ENCODE measurements around the gene ME3.

Gene ME3

DNA sequence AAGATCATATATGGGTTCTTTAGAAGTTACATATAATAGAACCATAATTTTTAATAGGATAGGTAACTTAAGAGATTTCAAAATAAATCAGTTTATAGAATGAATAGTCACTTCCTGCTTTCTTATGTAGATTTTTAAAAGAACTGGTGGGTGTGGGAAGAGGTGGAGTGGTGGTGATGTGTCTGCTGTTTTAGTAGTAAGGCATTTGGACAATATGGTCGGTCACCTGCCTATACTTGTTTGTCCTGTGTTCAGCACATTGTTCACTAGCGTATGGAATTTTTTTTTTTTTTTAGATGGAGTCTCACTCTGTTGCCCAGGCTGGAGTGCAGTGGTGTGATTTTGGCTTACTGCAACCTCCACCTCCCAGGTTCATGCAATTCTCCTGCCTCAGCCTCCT, 258.4 kb downstream of the ME3 start:
- WGBS, 2 donors (ENCODE audit: extremely low coverage in 2 of 2, insufficient read length in 2 of 2, insufficient replicate concordance in 1 of 2): no CpG with 5 or more reads among the region's 2 CpGs
- H2BK12ac ChIP-seq (ENCODE audit: low read length): no peak overlapping the region
- no peak overlapping the region for H3K18ac ChIP-seq (ENCODE audit: low read length)
- H2BK5ac ChIP-seq (ENCODE audit: low read length): no peak overlapping the region
- no peak overlapping the region for H3K14ac ChIP-seq (ENCODE audit: low read length)
- no peak overlapping the region for H4K91ac ChIP-seq (ENCODE audit: low read depth, low read length, poor library complexity)
- no peak overlapping the region for H2BK15ac ChIP-seq (ENCODE audit: low read length)
- H3K4me2 ChIP-seq (ENCODE audit: insufficient read depth, low read length, poor library complexity, severe bottlenecking): no peak overlapping the region
- no peak overlapping the region for H4K8ac ChIP-seq (ENCODE audit: low read depth, low read length)
- no peaks in the 10 kb centered on the region for H3K9me3 ChIP-seq (replicated peaks in 1 of 2; ENCODE audit: control insufficient read depth in 2 of 2, insufficient read depth in 1 of 2, low read depth in 1 of 2, low read length in 2 of 2)
- H3K9ac ChIP-seq (ENCODE audit: low read depth, low read length, poor library complexity): no peak overlapping the region
- no peak overlapping the region for H3K4ac ChIP-seq (ENCODE audit: low read length)
- H3K4me3 ChIP-seq (ENCODE audit: low read length in 2 of 2): no peak overlapping the region
- no peak overlapping the region for H2AK5ac ChIP-seq (ENCODE audit: low read depth, low read length)
- no peak overlapping the region for H2BK120ac ChIP-seq (ENCODE audit: low read depth, low read length)
- no peaks in the 10 kb centered on the region for H3K27me3 ChIP-seq (ENCODE audit: control insufficient read depth in 3 of 3, insufficient read depth in 3 of 3, low read depth in 1 of 3, low read length in 3 of 3)
- no peaks in the 10 kb centered on the region for H3K36me3 ChIP-seq (replicated peaks in 1 of 2; ENCODE audit: control insufficient read depth in 2 of 2, insufficient read depth in 2 of 2, low read length in 2 of 2)
- H3K4me1 ChIP-seq (ENCODE audit: control insufficient read depth in 2 of 2, insufficient read depth in 1 of 2, low read depth in 1 of 2, low read length in 2 of 2): no peaks in the 10 kb centered on the region
- DNase-seq (ENCODE audit: low spot score): no peak
- no peak overlapping the region for H3K27ac ChIP-seq (replicated peaks; ENCODE audit: low read length)
- no peak overlapping the region for H3K23ac ChIP-seq (ENCODE audit: low read depth, low read length, poor library complexity)
- H3K79me1 ChIP-seq (ENCODE audit: low read depth, low read length): no peaks in the 10 kb centered on the region
- H2AFZ ChIP-seq (ENCODE audit: low read length): no peak overlapping the region

DNA sequence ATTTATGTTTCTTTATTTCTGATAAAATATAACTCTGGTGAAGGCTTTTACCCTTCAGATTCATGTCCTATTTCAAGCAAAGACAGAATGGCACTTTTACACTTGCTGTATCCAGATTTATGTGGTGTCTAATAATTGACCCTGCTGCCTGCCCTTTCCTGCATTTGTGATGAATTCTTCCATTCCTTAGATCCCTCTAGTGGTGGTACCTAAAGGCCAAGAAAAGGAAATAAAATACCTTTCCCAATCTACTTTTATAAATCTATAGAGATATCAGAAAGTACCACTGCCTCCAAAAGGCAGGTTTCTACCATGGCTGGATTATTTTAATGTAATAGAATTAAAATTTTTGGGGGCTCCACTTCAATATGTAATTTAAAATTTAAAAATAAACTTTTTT, 263.6 kb downstream of the ME3 start:
- Histone ChIP-seq H3K36me3 (replicated peaks in 1 of 2; ENCODE audit: control insufficient read depth in 2 of 2, insufficient read depth in 2 of 2, low read length in 2 of 2) (no peaks in the 10 kb centered on the region), H3K18ac (ENCODE audit: low read length) (no peak overlapping the region), H3K14ac (ENCODE audit: low read length) (no peak overlapping the region), H2BK5ac (ENCODE audit: low read length) (no peak overlapping the region), H4K91ac (ENCODE audit: low read depth, low read length, poor library complexity) (no peak overlapping the region), H3K4me1 (ENCODE audit: control insufficient read depth in 2 of 2, insufficient read depth in 1 of 2, low read depth in 1 of 2, low read length in 2 of 2) (no peaks in the 10 kb centered on the region), H4K8ac (ENCODE audit: low read depth, low read length) (no peak overlapping the region), H3K4me2 (ENCODE audit: insufficient read depth, low read length, poor library complexity, severe bottlenecking) (no peak overlapping the region), H2BK15ac (ENCODE audit: low read length) (no peak overlapping the region), H3K4me3 (ENCODE audit: low read length in 2 of 2) (no peak overlapping the region), H3K9ac (ENCODE audit: low read depth, low read length, poor library complexity) (no peak overlapping the region), H3K27me3 (ENCODE audit: control insufficient read depth in 3 of 3, insufficient read depth in 3 of 3, low read depth in 1 of 3, low read length in 3 of 3) (no peaks in the 10 kb centered on the region), H2BK12ac (ENCODE audit: low read length) (no peak overlapping the region), H2AFZ (ENCODE audit: low read length) (no peak overlapping the region), H3K9me3 (replicated peaks in 1 of 2; ENCODE audit: control insufficient read depth in 2 of 2, insufficient read depth in 1 of 2, low read depth in 1 of 2, low read length in 2 of 2) (no peaks in the 10 kb centered on the region), H3K23ac (ENCODE audit: low read depth, low read length, poor library complexity) (no peak overlapping the region), H3K27ac (replicated peaks; ENCODE audit: low read length) (no peak overlapping the region), H3K79me1 (ENCODE audit: low read depth, low read length) (no peaks in the 10 kb centered on the region), H2BK120ac (ENCODE audit: low read depth, low read length) (no peak overlapping the region), H3K4ac (ENCODE audit: low read length) (no peak overlapping the region), H2AK5ac (ENCODE audit: low read depth, low read length) (no peak overlapping the region)
- no peak for DNase-seq (ENCODE audit: low spot score)

DNA sequence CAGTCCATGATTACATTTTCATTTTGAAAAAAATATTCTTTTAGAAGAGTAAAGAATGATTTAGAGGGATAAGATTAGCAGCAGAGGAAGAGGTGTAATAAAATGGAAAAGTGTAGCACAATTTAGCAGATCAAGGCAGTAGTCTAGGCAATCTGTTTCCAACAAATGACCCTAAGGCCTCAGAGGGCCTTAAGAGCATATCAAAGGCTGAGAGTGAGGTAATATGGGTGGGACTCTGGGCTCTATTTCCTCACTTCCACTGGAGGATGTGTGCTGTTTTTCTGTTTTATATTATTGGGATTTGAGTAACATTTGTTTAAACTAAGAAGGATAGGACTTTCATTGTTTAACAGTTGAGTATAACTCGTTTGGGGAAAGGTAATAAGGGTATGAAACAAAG, 269.0 kb downstream of the ME3 start:
- Histone ChIP-seq H3K4me1 (ENCODE audit: control insufficient read depth in 2 of 2, insufficient read depth in 1 of 2, low read depth in 1 of 2, low read length in 2 of 2) (no peaks in the 10 kb centered on the region), H3K4ac (ENCODE audit: low read length) (no peak overlapping the region), H2AK5ac (ENCODE audit: low read depth, low read length) (no peak overlapping the region), H3K23ac (ENCODE audit: low read depth, low read length, poor library complexity) (no peak overlapping the region), H4K91ac (ENCODE audit: low read depth, low read length, poor library complexity) (no peak overlapping the region), H3K27ac (replicated peaks; ENCODE audit: low read length) (no peak overlapping the region), H3K79me1 (ENCODE audit: low read depth, low read length) (no peaks in the 10 kb centered on the region), H3K27me3 (ENCODE audit: control insufficient read depth in 3 of 3, insufficient read depth in 3 of 3, low read depth in 1 of 3, low read length in 3 of 3) (no peaks in the 10 kb centered on the region), H3K9me3 (replicated peaks in 1 of 2; ENCODE audit: control insufficient read depth in 2 of 2, insufficient read depth in 1 of 2, low read depth in 1 of 2, low read length in 2 of 2) (no peaks in the 10 kb centered on the region), H3K14ac (ENCODE audit: low read length) (no peak overlapping the region), H3K9ac (ENCODE audit: low read depth, low read length, poor library complexity) (no peak overlapping the region), H2BK5ac (ENCODE audit: low read length) (no peak overlapping the region), H3K4me3 (ENCODE audit: low read length in 2 of 2) (no peak overlapping the region), H3K18ac (ENCODE audit: low read length) (no peak overlapping the region), H2BK120ac (ENCODE audit: low read depth, low read length) (no peak overlapping the region), H2BK12ac (ENCODE audit: low read length) (no peak overlapping the region), H4K8ac (ENCODE audit: low read depth, low read length) (no peak overlapping the region), H3K4me2 (ENCODE audit: insufficient read depth, low read length, poor library complexity, severe bottlenecking) (no peak overlapping the region), H2BK15ac (ENCODE audit: low read length) (no peak overlapping the region), H2AFZ (ENCODE audit: low read length) (no peak overlapping the region), H3K36me3 (replicated peaks in 1 of 2; ENCODE audit: control insufficient read depth in 2 of 2, insufficient read depth in 2 of 2, low read length in 2 of 2) (no peaks in the 10 kb centered on the region)
- no CpG with 5 or more reads among the region's 1 CpG for WGBS, 2 donors (ENCODE audit: extremely low coverage in 2 of 2, insufficient read length in 2 of 2, insufficient replicate concordance in 1 of 2)
- no peak for DNase-seq (ENCODE audit: low spot score)

DNA sequence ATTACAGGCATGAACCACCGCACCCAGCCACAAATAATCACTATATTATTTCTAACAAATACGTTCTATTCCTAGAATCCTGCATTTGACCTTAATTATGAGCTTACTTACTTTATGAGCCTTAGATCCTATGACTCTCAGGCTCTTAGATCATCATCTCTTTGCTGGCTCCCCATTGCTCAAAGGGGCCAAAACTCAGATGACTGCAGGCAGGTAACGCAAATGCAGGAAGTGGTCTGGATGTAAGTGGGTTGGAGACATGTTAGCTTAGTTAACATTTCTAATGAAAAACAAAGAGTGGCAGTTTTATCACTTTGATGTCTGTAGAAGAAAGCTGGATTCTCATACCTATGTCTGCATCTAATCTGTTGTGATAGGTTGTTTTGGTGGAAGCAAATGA, 274.3 kb downstream of the ME3 start:
- Histone ChIP-seq H3K27me3 (ENCODE audit: control insufficient read depth in 3 of 3, insufficient read depth in 3 of 3, low read depth in 1 of 3, low read length in 3 of 3) (no peaks in the 10 kb centered on the region), H2BK5ac (ENCODE audit: low read length) (no peak overlapping the region), H3K9ac (ENCODE audit: low read depth, low read length, poor library complexity) (no peak overlapping the region), H3K23ac (ENCODE audit: low read depth, low read length, poor library complexity) (no peak overlapping the region), H3K4me3 (ENCODE audit: low read length in 2 of 2) (no peak overlapping the region), H3K79me1 (ENCODE audit: low read depth, low read length) (no peaks in the 10 kb centered on the region), H3K4ac (ENCODE audit: low read length) (no peak overlapping the region), H3K27ac (replicated peaks; ENCODE audit: low read length) (no peak overlapping the region), H2AFZ (ENCODE audit: low read length) (no peak overlapping the region), H2BK15ac (ENCODE audit: low read length) (no peak overlapping the region), H2BK120ac (ENCODE audit: low read depth, low read length) (no peak overlapping the region), H4K91ac (ENCODE audit: low read depth, low read length, poor library complexity) (no peak overlapping the region), H3K4me1 (ENCODE audit: control insufficient read depth in 2 of 2, insufficient read depth in 1 of 2, low read depth in 1 of 2, low read length in 2 of 2) (peaks cover 0 to 6% of the 10 kb centered on the region in 2 donors), H4K8ac (ENCODE audit: low read depth, low read length) (no peak overlapping the region), H3K18ac (ENCODE audit: low read length) (no peak overlapping the region), H3K14ac (ENCODE audit: low read length) (no peak overlapping the region), H2AK5ac (ENCODE audit: low read depth, low read length) (no peak overlapping the region), H3K4me2 (ENCODE audit: insufficient read depth, low read length, poor library complexity, severe bottlenecking) (no peak overlapping the region), H3K36me3 (replicated peaks in 1 of 2; ENCODE audit: control insufficient read depth in 2 of 2, insufficient read depth in 2 of 2, low read length in 2 of 2) (no peaks in the 10 kb centered on the region), H2BK12ac (ENCODE audit: low read length) (no peak overlapping the region), H3K9me3 (replicated peaks in 1 of 2; ENCODE audit: control insufficient read depth in 2 of 2, insufficient read depth in 1 of 2, low read depth in 1 of 2, low read length in 2 of 2) (no peaks in the 10 kb centered on the region)
- WGBS, 2 donors (ENCODE audit: extremely low coverage in 2 of 2, insufficient read length in 2 of 2, insufficient replicate concordance in 1 of 2): no CpG with 5 or more reads among the region's 3 CpGs
- DNase-seq (ENCODE audit: low spot score): no peak

All from neuronal stem cell (in vitro differentiated cells).